SJCRH30 (cell line): ENCODE results near the gene TMEM176A. TPM values are rescaled to one million over a fixed set of nuclear protein-coding genes. Genes with fewer than 3 reads are reported as not detected.
A peak's percentile ranks its signal among the peaks of the same experiment; 100 is the strongest.
"Not testable (repeated sequence)": the region's sequence is repeated elsewhere in the genome, so short reads cannot be mapped to it uniquely, and the experiment has no call there.

Experiments
- DNase-seq, 2 experiments: peaks; one replicate each; pipeline ENCODE4 v3.0.0-alpha.2; 2015 to 2020
- H3K27ac ChIP-seq: fragments of 250-450 bp; sonication (Bioruptor Pico); 2 replicates; pipeline ENCODE4 v1.5.1; 2020; ENCODE audit warnings: mild to moderate bottlenecking, moderate library complexity
- H3K27me3 ChIP-seq: fragments of 250-450 bp; sonication (Bioruptor Pico); 2 replicates; pipeline ENCODE4 v1.5.1; 2020; ENCODE audit warnings: mild to moderate bottlenecking, moderate library complexity
- H3K36me3 ChIP-seq: fragments of 250-450 bp; sonication (Bioruptor Pico); 2 replicates; pipeline ENCODE4 v1.5.1; 2020; ENCODE audit warnings: mild to moderate bottlenecking, moderate library complexity
- H3K4me1 ChIP-seq: fragments of 250-450 bp; sonication (Bioruptor Pico); 2 replicates; pipeline ENCODE4 v1.5.1; 2020; ENCODE audit warnings: mild to moderate bottlenecking, moderate library complexity
- H3K4me3 ChIP-seq: fragments of 250-450 bp; sonication (Bioruptor Pico); 2 replicates; pipeline ENCODE4 v1.5.1; 2020; ENCODE audit warnings: mild to moderate bottlenecking, moderate library complexity
- H3K9me3 ChIP-seq: fragments of 250-450 bp; sonication (Bioruptor Pico); replicated peaks from 2 replicates; pipeline ENCODE4 v1.5.1; 2020; ENCODE audit warnings: mild to moderate bottlenecking, moderate library complexity
- total RNA-seq: library from RNA; depleted of rRNA; stranded (reverse); fragments of >200 nt; shearing (Covaris generic); gene quantifications from 2 replicates; pipeline ENCODE4 v1.2.3, GENCODE V29; 2014; rRNA removed

The TMEM176A gene, protein sequence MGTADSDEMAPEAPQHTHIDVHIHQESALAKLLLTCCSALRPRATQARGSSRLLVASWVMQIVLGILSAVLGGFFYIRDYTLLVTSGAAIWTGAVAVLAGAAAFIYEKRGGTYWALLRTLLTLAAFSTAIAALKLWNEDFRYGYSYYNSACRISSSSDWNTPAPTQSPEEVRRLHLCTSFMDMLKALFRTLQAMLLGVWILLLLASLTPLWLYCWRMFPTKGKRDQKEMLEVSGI
- total RNA-seq: not detected in 2 replicates

DNA sequence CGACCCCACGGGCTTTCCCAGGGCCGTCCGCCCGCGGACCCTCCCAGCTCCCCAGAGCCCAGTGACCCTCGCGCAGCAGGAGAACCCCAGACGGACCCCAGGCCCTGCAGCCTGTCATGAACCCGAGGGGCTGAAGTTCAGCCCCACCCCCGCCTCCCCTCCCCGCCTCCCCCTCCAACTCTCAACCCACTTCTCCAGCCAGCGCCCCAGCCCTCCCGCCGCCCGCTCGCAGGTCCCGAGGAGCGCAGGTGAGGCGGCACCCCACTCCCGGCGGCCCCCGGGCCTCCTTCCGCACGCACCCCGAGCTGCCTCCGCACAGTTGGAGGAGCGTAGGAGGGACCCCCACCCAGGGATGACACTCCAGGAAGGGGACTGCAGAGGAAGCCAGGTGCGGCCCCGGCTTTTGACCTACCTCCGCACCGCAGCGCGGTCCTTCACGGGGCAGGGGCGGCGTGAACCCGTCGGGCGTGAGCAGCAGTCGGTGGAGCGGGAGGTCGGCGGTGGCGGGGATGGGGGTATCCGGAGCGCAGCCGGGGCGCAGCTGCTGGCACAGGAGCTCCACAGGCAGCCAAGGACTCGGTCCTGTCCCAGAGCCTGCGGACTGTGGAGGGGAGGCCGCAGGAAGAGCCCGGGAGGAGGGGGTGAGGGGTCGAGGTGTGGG, at the start of gene TMEM176A:
Gene TMEM176A, plus strand, starts transcription at position 189 of the 661 bp plus-strand sequence. CDS start 782 bp downstream, outside the sequence.
- DNase-seq: no peak
- H3K27ac ChIP-seq: no peak within 1 kb of the TSS
- no peak within 1 kb of the TSS for H3K4me3 ChIP-seq

GRCh38 chr7:150751702-150752101, 48.9 kb upstream of the TMEM176A start:
- Histone ChIP-seq H3K27me3 (peaks cover 17% of the 10 kb centered on the region), H3K4me1 (no peaks in the 10 kb centered on the region), H3K4me3 (no peak overlapping the region), H3K9me3 (no peaks in the 10 kb centered on the region), H3K36me3 (no peaks in the 10 kb centered on the region), H3K27ac (no peak overlapping the region)
- no peak for DNase-seq

More for the DNA sequence above, at the start of gene TMEM176A:
- peaks cover 3% of the 10 kb centered on the region for H3K27me3 ChIP-seq
- no peaks in the 10 kb centered on the region for H3K9me3 ChIP-seq
- no peaks in the 10 kb centered on the region for H3K36me3 ChIP-seq
- H3K4me1 ChIP-seq: no peaks in the 10 kb centered on the region

GRCh38 chr7:150753239-150753638, 47.3 kb upstream of the TMEM176A start:
- Histone ChIP-seq H3K9me3 (no peaks in the 10 kb centered on the region), H3K27ac (no peak overlapping the region), H3K36me3 (no peaks in the 10 kb centered on the region), H3K4me3 (no peak overlapping the region), H3K4me1 (no peaks in the 10 kb centered on the region), H3K27me3 (peaks cover 12% of the 10 kb centered on the region; the same call in 1 of the 2 replicates)
- DNase-seq: no peak

GRCh38 chr7:150753826-150754603, 46.6 kb upstream of the TMEM176A start:
- peak in 1 of 2 experiments; percentile 41 for DNase-seq
- Histone ChIP-seq H3K4me1 (no peaks in the 10 kb centered on the region), H3K9me3 (no peaks in the 10 kb centered on the region), H3K4me3 (no peak overlapping the region), H3K36me3 (no peaks in the 10 kb centered on the region), H3K27me3 (peaks cover 12% of the 10 kb centered on the region; the same call in 1 of the 2 replicates), H3K27ac (no peak overlapping the region)

DNA sequence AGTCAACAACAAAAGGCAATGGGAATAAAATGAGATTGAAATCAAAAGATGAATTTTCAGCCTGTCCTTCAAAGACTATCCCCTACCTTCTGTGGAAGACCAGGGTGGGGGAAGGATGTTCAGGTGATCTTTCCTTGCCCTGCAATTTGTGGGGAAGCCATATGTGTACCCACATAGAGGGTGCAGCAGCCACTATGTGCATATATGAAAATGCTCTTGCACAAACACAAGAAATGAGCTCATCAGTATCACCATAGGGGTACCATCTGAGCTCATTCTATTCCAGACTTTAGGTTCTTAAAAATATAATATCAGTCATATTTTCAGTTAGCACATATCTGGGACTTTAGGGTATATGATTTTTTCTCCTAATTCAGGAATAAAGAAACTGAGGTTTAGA, 45.6 kb upstream of the TMEM176A start:
- H3K36me3 ChIP-seq: no peaks in the 10 kb centered on the region
- no peaks in the 10 kb centered on the region for H3K4me1 ChIP-seq

DNA sequence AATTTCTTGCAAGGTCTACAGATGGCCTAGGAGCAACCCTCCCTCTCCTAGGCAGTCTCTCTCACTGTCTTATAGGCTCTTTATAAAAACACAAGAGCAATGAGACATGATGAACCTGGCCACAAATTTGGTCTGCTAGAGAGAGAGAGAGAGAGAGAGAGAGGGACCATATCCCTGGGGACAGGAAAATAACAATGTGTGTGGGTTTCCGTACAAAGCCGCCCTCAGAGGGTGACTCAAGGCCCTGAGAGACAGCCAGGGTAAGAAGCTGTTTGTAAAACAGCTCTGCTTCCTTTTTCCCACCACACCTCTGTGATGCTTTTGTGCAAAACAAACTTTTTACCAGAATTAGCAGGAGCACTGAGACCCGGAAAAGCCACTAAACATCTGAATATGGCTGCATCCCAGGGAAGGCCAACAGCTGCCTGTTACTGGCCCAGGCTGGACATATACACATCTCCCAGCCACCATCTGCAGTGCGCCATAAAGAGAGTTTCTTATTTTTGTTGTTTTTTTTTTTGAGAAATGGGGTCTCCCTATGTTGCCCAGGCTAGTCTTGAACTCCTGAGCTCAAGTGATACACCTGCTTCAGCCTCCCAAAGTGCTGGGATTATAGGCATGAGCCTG, 45.0 kb upstream of the TMEM176A start:
- DNase-seq: no peak
- Histone ChIP-seq H3K4me1 (no peaks in the 10 kb centered on the region), H3K36me3 (no peaks in the 10 kb centered on the region), H3K27me3 (peaks cover 12% of the 10 kb centered on the region; the same call in 1 of the 2 replicates), H3K9me3 (no peaks in the 10 kb centered on the region), H3K4me3 (no peak overlapping the region), H3K27ac (no peak overlapping the region)

More for the DNA sequence above, 45.6 kb upstream of the TMEM176A start:
- H3K4me3 ChIP-seq: no peak overlapping the region
- peaks cover 12% of the 10 kb centered on the region; the same call in 1 of the 2 replicates for H3K27me3 ChIP-seq
- H3K9me3 ChIP-seq: no peaks in the 10 kb centered on the region
- no peak overlapping the region for H3K27ac ChIP-seq
- no peak for DNase-seq

DNA sequence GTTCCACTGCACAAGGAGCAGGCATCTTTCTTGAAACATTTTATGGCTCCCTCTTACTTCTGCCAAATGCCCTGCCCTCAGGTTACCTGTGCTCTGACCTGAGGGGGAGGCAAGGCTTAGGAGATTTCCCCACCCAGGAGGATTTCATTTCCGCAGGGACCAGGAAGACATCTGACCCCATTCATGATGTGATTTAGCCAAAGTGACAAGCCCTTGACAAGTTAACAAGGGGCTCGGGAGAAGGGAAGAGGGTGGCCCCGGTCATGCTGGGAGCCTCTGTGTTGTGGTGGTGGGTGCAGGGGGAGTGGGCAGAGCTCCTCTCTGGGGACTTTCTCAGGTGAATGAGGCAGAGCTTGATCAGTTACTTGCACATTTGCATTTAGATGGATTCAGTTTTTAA, 44.4 kb upstream of the TMEM176A start:
- H3K4me3 ChIP-seq: no peak overlapping the region
- no peaks in the 10 kb centered on the region for H3K4me1 ChIP-seq
- DNase-seq: no peak
- no peaks in the 10 kb centered on the region for H3K9me3 ChIP-seq
- no peak overlapping the region for H3K27ac ChIP-seq
- peaks cover 12% of the 10 kb centered on the region; the same call in 1 of the 2 replicates for H3K27me3 ChIP-seq
- H3K36me3 ChIP-seq: no peaks in the 10 kb centered on the region

- Histone ChIP-seq H3K4me3 (no peak overlapping the region), H3K4me1 (no peaks in the 10 kb centered on the region), H3K27me3 (peaks cover 8% of the 10 kb centered on the region; the same call in 1 of the 2 replicates), H3K9me3 (no peaks in the 10 kb centered on the region), H3K36me3 (no peaks in the 10 kb centered on the region), H3K27ac (no peak overlapping the region)
- DNase-seq: peak in 1 of 2 experiments; percentile 39
These were observed 43.7 kb upstream of the TMEM176A start for GRCh38 chr7:150756858-150757257.

DNA sequence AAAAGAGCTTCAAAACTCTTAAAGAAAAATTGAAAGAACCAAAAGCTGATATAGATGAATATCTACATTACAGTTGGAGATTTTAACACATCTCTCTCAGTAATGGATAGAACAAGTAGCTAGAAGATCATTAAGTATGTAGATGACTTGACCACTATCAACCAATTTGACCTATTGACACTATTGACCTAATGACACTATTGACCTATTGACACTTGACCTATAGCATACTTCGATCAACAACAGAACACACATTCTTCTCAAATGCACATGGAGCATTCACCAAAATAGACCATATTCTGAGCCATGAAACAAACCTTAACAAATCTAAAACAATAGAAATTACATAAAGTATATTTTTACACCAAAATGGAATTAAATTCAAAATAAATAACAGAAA, 41.1 kb upstream of the TMEM176A start:
- Histone ChIP-seq H3K9me3 (no peaks in the 10 kb centered on the region), H3K27ac (no peak overlapping the region), H3K4me1 (no peaks in the 10 kb centered on the region), H3K36me3 (no peaks in the 10 kb centered on the region), H3K27me3 (no peaks in the 10 kb centered on the region), H3K4me3 (no peak overlapping the region)
- no peak for DNase-seq

DNA sequence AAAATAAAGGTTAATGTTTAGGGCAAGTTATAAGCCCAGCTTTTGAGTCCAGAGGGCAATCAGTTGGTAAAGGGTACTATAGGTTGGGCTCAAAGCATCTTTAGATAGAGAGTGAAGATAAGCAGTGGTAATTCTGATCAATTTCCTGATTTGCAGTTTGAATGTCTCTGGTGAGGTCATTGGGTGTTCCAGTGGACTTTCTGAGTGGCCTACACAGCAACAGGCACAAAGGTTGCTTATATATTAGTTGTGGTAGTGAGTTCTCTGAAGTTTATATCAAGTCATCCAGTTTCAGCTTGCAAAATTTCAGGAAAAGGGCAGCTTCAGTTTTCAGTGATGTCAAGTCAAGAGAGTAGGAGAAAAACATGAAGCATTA, 34.2 kb upstream of the TMEM176A start:
- no peak overlapping the region for H3K27ac ChIP-seq
- 0 out of 2 replicates have a peak, but pooled peaks cover 3% of the 10 kb centered on the region for H3K9me3 ChIP-seq
- H3K4me1 ChIP-seq: no peaks in the 10 kb centered on the region
- H3K36me3 ChIP-seq: no peaks in the 10 kb centered on the region
- no peaks in the 10 kb centered on the region; the same call in 1 of the 2 replicates for H3K27me3 ChIP-seq
- H3K4me3 ChIP-seq: no peak overlapping the region
- DNase-seq: no peak

DNA sequence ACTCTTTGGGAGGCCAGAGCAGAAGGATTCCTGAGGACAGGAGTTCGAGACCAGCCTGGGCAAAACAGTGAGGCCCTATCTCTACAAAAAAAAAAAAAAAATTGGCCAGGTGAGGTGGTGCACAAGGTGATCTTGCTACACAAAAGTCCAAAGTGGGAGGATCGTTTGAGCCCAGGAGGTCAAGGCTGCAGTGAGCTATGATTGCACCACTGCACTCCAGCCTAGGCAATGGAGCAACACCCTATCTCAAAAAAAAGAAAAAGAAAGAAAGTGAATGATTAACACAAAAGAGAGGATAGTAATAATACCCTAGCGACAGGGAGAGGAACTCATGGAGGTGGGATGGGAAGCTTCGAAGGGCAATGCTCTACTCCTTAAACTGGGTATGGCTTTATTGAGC, 30.8 kb upstream of the TMEM176A start:
- no peak for DNase-seq
- no peaks in the 10 kb centered on the region for H3K4me1 ChIP-seq
- no peaks in the 10 kb centered on the region; the same call in 1 of the 2 replicates for H3K27me3 ChIP-seq
- H3K9me3 ChIP-seq: 0 out of 2 replicates have a peak, but pooled peaks cover 3% of the 10 kb centered on the region
- H3K27ac ChIP-seq: no peak overlapping the region
- H3K4me3 ChIP-seq: no peak overlapping the region
- H3K36me3 ChIP-seq: no peaks in the 10 kb centered on the region

- H3K4me3 ChIP-seq, H3K27me3 ChIP-seq, H3K9me3 ChIP-seq: not testable (repeated sequence)
These were observed 26.4 kb upstream of the TMEM176A start for GRCh38 chr7:150774131-150774530.

DNA sequence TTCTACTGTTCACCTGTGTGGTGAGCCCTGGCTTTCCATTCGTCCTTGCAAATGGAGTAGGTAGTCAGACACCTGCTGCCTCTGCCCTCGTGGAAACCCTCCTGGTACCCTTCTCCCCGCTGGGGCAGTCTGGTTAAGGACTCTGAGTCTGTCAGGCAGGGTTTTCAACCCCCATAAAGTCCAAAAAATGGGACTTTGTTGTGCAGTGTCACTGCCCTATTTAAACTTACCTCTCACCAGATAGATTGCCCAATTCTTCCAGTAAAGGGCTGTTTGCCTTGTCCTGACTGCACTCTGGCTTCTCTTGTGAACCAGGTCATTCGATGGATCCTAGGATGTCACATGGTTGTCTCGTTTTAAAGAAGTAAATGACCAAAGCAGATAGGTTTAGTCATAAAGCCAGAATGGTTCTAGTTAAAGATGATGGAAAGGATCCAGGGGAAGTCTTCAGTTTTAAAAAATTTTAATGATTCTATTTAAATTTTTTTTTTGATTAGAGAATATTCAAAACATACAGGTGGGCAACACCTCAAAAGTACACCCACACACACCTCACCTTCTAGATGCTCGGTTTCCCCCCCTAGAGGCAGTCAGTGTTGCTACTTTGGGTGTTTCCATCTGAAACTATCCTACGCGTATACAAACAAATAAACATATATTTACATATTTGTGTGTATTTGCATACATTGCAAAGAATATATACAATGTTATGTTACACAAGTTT, 22.4 kb upstream of the TMEM176A start:
- no peak for DNase-seq
- Histone ChIP-seq H3K9me3 (no peaks in the 10 kb centered on the region), H3K4me3 (no peak overlapping the region), H3K27me3 (peaks cover 9% of the 10 kb centered on the region; the same call in 1 of the 2 replicates), H3K36me3 (no peaks in the 10 kb centered on the region), H3K27ac (no peak overlapping the region), H3K4me1 (no peaks in the 10 kb centered on the region)

More at GRCh38 chr7:150774131-150774530, 26.4 kb upstream of the TMEM176A start:
- not testable (repeated sequence) for H3K27ac ChIP-seq, H3K36me3 ChIP-seq, DNase-seq, H3K4me1 ChIP-seq

DNA sequence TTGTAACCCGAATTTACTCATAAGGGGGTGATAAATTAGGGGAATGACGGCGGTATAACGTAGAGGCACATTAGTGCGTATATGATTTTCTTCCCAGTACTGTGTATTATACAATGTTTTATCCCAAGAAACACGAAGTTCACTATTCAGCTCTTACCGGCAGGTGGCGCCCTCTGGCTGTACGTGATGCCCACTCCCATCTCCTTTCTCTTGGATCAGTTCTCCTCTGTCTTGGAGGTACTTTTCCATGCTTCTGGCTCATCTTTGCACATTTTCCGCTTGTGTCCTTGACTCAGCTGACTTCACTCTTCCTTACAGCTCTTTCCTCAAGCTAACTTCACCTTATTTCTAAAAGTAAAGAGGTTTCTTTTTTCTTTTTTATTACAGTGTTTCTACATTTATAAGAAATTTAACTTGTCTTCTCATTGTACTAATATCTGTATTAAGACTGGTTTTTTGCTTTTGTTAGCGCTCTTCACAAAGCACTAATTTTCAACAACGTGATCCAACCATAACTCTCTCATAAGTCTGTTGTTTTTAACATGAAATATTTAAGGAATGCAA, 21.7 kb upstream of the TMEM176A start:
- no peak overlapping the region for H3K4me3 ChIP-seq
- no peaks in the 10 kb centered on the region for H3K4me1 ChIP-seq
- peaks cover 9% of the 10 kb centered on the region; the same call in 1 of the 2 replicates for H3K27me3 ChIP-seq
- no peaks in the 10 kb centered on the region for H3K36me3 ChIP-seq
- peak; percentile 68 to 88 for DNase-seq
- H3K9me3 ChIP-seq: no peaks in the 10 kb centered on the region
- no peak overlapping the region for H3K27ac ChIP-seq
